GM23248 (cell line): ENCODE measurements around the gene CIRBP.

Experiments used
- EZH2 ChIP-seq: fragments of 200-600 bp; sonication (generic); IDR thresholded peaks from 2 replicates; pipeline ENCODE4 v1.6.1; 2018; ENCODE audit warnings: antibody characterized with exemption, mild to moderate bottlenecking; ENCODE audit not compliant: insufficient read depth, poor library complexity, severe bottlenecking
- EZH2phosphoT487 ChIP-seq: fragments of 200-600 bp; sonication (generic); IDR thresholded peaks from 2 replicates; pipeline ENCODE4 v1.6.1; 2018; ENCODE audit warnings: antibody characterized with exemption, moderate library complexity, mild to moderate bottlenecking, low read depth; ENCODE audit not compliant: insufficient read depth

DNA sequence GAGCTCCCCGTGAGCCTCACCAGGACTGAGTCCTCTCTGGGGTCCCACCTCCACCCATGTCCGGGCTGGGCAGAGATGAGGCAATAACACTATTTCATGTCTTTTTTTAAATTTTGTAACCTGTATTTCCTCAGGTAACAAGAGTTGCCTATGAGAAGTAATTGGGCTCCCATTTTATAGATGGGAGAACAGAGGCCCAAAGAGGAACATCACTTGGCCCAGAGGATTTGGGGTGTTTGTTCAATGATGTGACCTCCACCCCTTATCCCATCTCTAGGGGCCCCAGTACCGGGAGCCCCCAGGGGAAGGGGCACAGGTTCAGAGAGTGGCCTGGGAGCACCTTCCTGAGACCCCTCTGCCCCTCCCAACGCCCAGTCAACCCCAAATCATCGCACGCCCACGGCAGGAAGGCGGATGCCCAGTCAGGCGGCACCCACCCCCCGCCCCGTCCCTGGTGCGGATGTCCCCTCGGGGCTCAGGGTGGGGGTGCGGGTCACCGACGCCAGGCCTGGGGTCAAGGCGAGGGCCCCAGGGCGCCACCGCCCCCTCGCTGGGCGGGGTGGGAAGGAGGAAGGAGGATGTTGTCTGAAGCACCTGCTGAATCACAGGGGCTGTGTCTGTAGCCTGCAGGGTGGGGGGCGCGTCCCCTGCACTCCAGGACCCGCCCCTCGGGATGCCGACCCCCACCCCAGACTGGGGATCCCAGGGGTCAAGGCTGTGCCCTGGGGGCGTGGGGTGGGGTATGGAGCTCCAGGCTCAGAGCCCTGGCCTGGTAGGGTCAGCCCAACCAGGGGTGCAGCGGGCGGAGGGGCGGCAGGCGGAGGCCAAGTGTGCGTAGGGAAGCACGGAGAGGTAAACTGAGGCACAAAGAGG is 9.0 kb upstream of the CIRBP start:
- TF ChIP-seq EZH2phosphoT487 (no peak), EZH2 (no peak)
